Endothelial cell of umbilical vein (primary cell): ENCODE results near the gene PHTF1. TPM values are rescaled to one million over a fixed set of nuclear protein-coding genes. Genes with fewer than 3 reads are reported as not detected.

Experiments used
- BruUV-seq: library from RNA; stranded (reverse); fragments of 400-500 nt; replicated peaks from 2 replicates; lab custom pipeline; 2021; lab: Mats Ljungman, UMichigan
- CTCF ChIA-PET: fragments of 300-600, 350-600 bp; sonication (Branson Sonifier 250); formaldehyde crosslinking; loops from one replicate; lab custom pipeline; 2021; ENCODE audit warnings: antibody characterized with exemption, inconsistent platforms; lab: Charles Lee
- POLR2A ChIA-PET: fragments of 300-600, 350-600 bp; sonication (Branson Sonifier 250); formaldehyde crosslinking; loops from one replicate; lab custom pipeline; 2021; ENCODE audit warnings: antibody characterized with exemption, inconsistent platforms; lab: Charles Lee
- DNase-seq: peaks from one replicate; pipeline ENCODE4 v3.0.0-alpha.2; 2011; ENCODE audit warnings: low read depth, low spot score
- FAIRE-seq: peaks from 2 replicates; lab custom pipeline; 2011; peaks lifted over from hg19 to GRCh38; lab: Jason Lieb, UNC
- H2AFZ ChIP-seq: 2 replicates; pipeline ENCODE4 v1.6.0; 2012; ENCODE audit warnings: low read depth, low read length, control low read depth, inconsistent platforms
- H3K27ac ChIP-seq: 2 replicates; pipeline ENCODE4 v1.5.1; 2011; ENCODE audit warnings: low read depth, mild to moderate bottlenecking, control low read depth, low read length, moderate library complexity; ENCODE audit not compliant: insufficient read depth
- H3K27me3 ChIP-seq, 2 experiments: 2 replicates each; pipeline versions ENCODE4 v1.6.0 to v1.6.1; 2011; ENCODE audit warnings: low read length in 2 of 2, mixed read lengths in 1 of 2; ENCODE audit not compliant: control insufficient read depth in 2 of 2, insufficient read depth in 2 of 2
- H3K36me3 ChIP-seq, 2 experiments: 2 replicates in 1 of 2; 3 replicates in 1 of 2; pipeline ENCODE4 v1.5.1; 2011; ENCODE audit warnings: low read length in 2 of 2, mild to moderate bottlenecking in 1 of 2, moderate library complexity in 1 of 2; ENCODE audit not compliant: control insufficient read depth in 2 of 2, insufficient read depth in 2 of 2; ENCODE audit errors: extremely low read depth in 1 of 2
- H3K4me1 ChIP-seq: 3 replicates; pipeline ENCODE4 v1.5.1; 2011; ENCODE audit warnings: mild to moderate bottlenecking, low read length; ENCODE audit not compliant: control insufficient read depth, insufficient read depth; ENCODE audit errors: extremely low read depth
- H3K4me2 ChIP-seq: 2 replicates; pipeline ENCODE4 v1.6.1; 2011; ENCODE audit warnings: low read length, control low read depth, mixed read lengths; ENCODE audit not compliant: insufficient read depth
- H3K4me3 ChIP-seq, 3 experiments: fragments of 200-600 bp in 1 of 3; sonication (generic), shearing (Covaris generic) in 1 of 3; replicated peaks in 1 of 3; 2 replicates each; pipeline ENCODE4 v1.5.1; 2011 to 2016; ENCODE audit warnings: control low read depth in 3 of 3, low read length in 3 of 3, mild to moderate bottlenecking in 2 of 3, inconsistent platforms in 1 of 3, low read depth in 1 of 3, moderate library complexity in 1 of 3; ENCODE audit not compliant: insufficient read depth in 1 of 3
- H3K79me2 ChIP-seq: 2 replicates; pipeline ENCODE4 v1.6.0; 2012; ENCODE audit warnings: low read length, inconsistent platforms; ENCODE audit not compliant: control insufficient read depth, insufficient read depth
- H3K9ac ChIP-seq: replicated peaks from 2 replicates; pipeline ENCODE3; 2011; ENCODE audit warnings: low read length, control low read depth; ENCODE audit not compliant: insufficient read depth; ENCODE audit errors: extremely low read depth
- H3K9me1 ChIP-seq: replicated peaks from 3 replicates; pipeline ENCODE4 v1.6.0; 2011; ENCODE audit warnings: mild to moderate bottlenecking, low read length; ENCODE audit not compliant: control insufficient read depth, insufficient read depth; ENCODE audit errors: extremely low read depth
- H3K9me3 ChIP-seq: replicated peaks from 2 replicates; pipeline ENCODE4 v1.5.1; 2012; ENCODE audit warnings: low read length, inconsistent platforms; ENCODE audit not compliant: control insufficient read depth, insufficient read depth
- H4K20me1 ChIP-seq: replicated peaks from 2 replicates; pipeline ENCODE3; 2011; ENCODE audit warnings: mild to moderate bottlenecking, low read length; ENCODE audit not compliant: control insufficient read depth, insufficient read depth; ENCODE audit errors: extremely low read depth
- CTCF ChIP-seq, 2 donors: IDR thresholded peaks; 1 replicate in 1 of 2; 2 replicates in 1 of 2; pipeline ENCODE4 v1.5.1; 2011; ENCODE audit warnings: low read length in 2 of 2, mild to moderate bottlenecking in 2 of 2, moderate library complexity in 2 of 2, control low read depth in 1 of 2, inconsistent platforms in 1 of 2, low read depth in 1 of 2; ENCODE audit not compliant: insufficient read depth in 1 of 2; ENCODE audit errors: extremely low read depth in 1 of 2
- EZH2 ChIP-seq: IDR thresholded peaks from 2 replicates; pipeline ENCODE4 v1.6.1; 2012; ENCODE audit warnings: borderline replicate concordance, low read depth, mild to moderate bottlenecking, moderate library complexity, low read length, inconsistent platforms; ENCODE audit not compliant: severe bottlenecking
- FOS ChIP-seq: IDR thresholded peaks from 2 replicates; pipeline ENCODE4 v1.6.1; 2011; ENCODE audit warnings: mild to moderate bottlenecking, low read length, moderate library complexity, borderline replicate concordance; ENCODE audit not compliant: insufficient read depth
- GATA2 ChIP-seq: IDR thresholded peaks from 2 replicates; pipeline ENCODE4 v1.7.0; 2011; ENCODE audit warnings: low read depth, mild to moderate bottlenecking, moderate library complexity, mixed read lengths, low read length; ENCODE audit not compliant: insufficient read length, insufficient read depth
- JUN ChIP-seq: IDR thresholded peaks from 2 replicates; pipeline ENCODE4 v1.6.1; 2011; ENCODE audit warnings: borderline replicate concordance, low read depth; ENCODE audit not compliant: insufficient read length, insufficient read depth
- MAX ChIP-seq: IDR thresholded peaks from 2 replicates; pipeline ENCODE4 v1.6.1; 2011; ENCODE audit not compliant: insufficient read depth, insufficient read length
- MYC ChIP-seq: IDR thresholded peaks from one replicate; pipeline ENCODE4 v1.6.1; 2011; ENCODE audit warnings: mild to moderate bottlenecking, low read depth, low read length
- POLR2A ChIP-seq: IDR thresholded peaks from 2 replicates; pipeline ENCODE4 v1.6.1; 2012; ENCODE audit warnings: low read depth, mild to moderate bottlenecking, control low read depth, low read length
- POLR2AphosphoS5 ChIP-seq: IDR thresholded peaks from 2 replicates; pipeline ENCODE4 v1.6.1; 2012; ENCODE audit warnings: low read depth, mild to moderate bottlenecking, control low read depth, low read length, moderate library complexity; ENCODE audit not compliant: insufficient read depth
- dilution Hi-C: fragments of 300-500 bp; cut with MboI; formaldehyde crosslinking; loops from one replicate; pipeline ENCODE4 v1.15.0; 2019; ENCODE audit warnings: low sequenced_read_pairs; ENCODE audit not compliant: extremely low pct_ligation_motif_present
- intact Hi-C: fragments of 100-400 bp; cut with micrococcal nuclease; formaldehyde crosslinking; loops from one replicate; pipeline ENCODE4 v1.10.0; 2022
- polyA plus RNA-seq, 4 experiments: library from polyadenylated mRNA; depleted of rRNA in 3 of 4; stranded (reverse) in 3 of 4; unstranded in 1 of 4; fragments of >200 nt; gene quantifications; 2 replicates each; pipeline versions ENCODE4 v1.2.1 to v1.2.3, GENCODE V29; 2011 to 2012; ENCODE audit warnings: missing spikeins in 1 of 4
- total RNA-seq: library from RNA; stranded (reverse); gene quantifications from 2 replicates; pipeline ENCODE4 v1.2.3, GENCODE V29; 2021

Gene PHTF1
- total and polyA plus RNA-seq, 2 donors (not counting 3 experiments of a cell fraction or from before 2014, with no cell fraction given): 26.3 to 62.6 TPM

GRCh38 chr1:113663165-113663951, 95.9 kb downstream of the PHTF1 start:
- no TSS peak for BruUV-seq
- no peak for TF ChIP-seq EZH2
- no peak for TF ChIP-seq CTCF (IDR thresholded peaks at IDR 0.05; ENCODE audit: extremely low read depth in 1 of 2, insufficient read depth in 1 of 2, low read depth in 1 of 2, low read length in 2 of 2)
- no peak for TF ChIP-seq MAX
- intact Hi-C loops: no loop called here
- Histone ChIP-seq H3K27me3 (no peaks in the 10 kb centered on the region), H3K9ac (no peak overlapping the region), H3K27ac (no peak overlapping the region), H3K9me3 (no peaks in the 10 kb centered on the region), H3K79me2 (no peaks in the 10 kb centered on the region), H3K4me1 (peaks cover 15% of the 10 kb centered on the region), H4K20me1 (no peaks in the 10 kb centered on the region), H2AFZ (no peak overlapping the region), H3K36me3 (no peaks in the 10 kb centered on the region), H3K4me2 (no peak overlapping the region), H3K4me3 (no peak overlapping the region), H3K9me1 (no peaks in the 10 kb centered on the region)
- FAIRE-seq (no peak), DNase-seq (no peak)
- CTCF ChIA-PET: no interaction called here
- POLR2A ChIA-PET: no interaction called here
- dilution Hi-C loops: no loop called here

GRCh38 chr1:113662101-113662500, 97.2 kb downstream of the PHTF1 start:
- intact Hi-C loops (no loop called here), dilution Hi-C loops (no loop called here)
- H3K36me3 ChIP-seq: no peaks in the 10 kb centered on the region
- DNase-seq: no peak
- no peak overlapping the region for H3K27ac ChIP-seq
- CTCF ChIA-PET: interaction anchor here (0.5 kb wide), 1 partner anchor 96 kb away, joined by 3 read pairs; no protein-coding TSS in a partner anchor
- no peaks in the 10 kb centered on the region for H3K9me1 ChIP-seq
- H3K27me3 ChIP-seq: no peaks in the 10 kb centered on the region
- POLR2A ChIA-PET: no interaction called here
- no peak overlapping the region for H3K4me2 ChIP-seq
- no peak for FAIRE-seq
- no peak overlapping the region for H3K4me3 ChIP-seq
- BruUV-seq: no TSS peak
- TF ChIP-seq CTCF (IDR thresholded peaks at IDR 0.05; ENCODE audit: extremely low read depth in 1 of 2, insufficient read depth in 1 of 2, low read depth in 1 of 2, low read length in 2 of 2) (no peak), JUN (no peak), FOS (no peak), MYC (no peak), GATA2 (no peak), POLR2A (no peak), EZH2 (no peak), POLR2AphosphoS5 (no peak), MAX (no peak)
- H4K20me1 ChIP-seq: no peaks in the 10 kb centered on the region
- no peak overlapping the region for H3K9ac ChIP-seq
- no peak overlapping the region for H2AFZ ChIP-seq
- H3K4me1 ChIP-seq: peaks cover 15% of the 10 kb centered on the region
- H3K79me2 ChIP-seq: no peaks in the 10 kb centered on the region
- no peaks in the 10 kb centered on the region for H3K9me3 ChIP-seq
